Kidney epithelial cell (primary cell): ENCODE data around the gene MED14. TPM values are rescaled to one million over a fixed set of nuclear protein-coding genes. Genes with fewer than 3 reads are reported as not detected.

Source experiments
- DNase-seq: peaks from one replicate; pipeline ENCODE4 v3.0.0-alpha.2; 2010; ENCODE audit warnings: low read depth
- H3K27me3 ChIP-seq: 2 replicates; pipeline ENCODE4 v1.6.0; 2011; ENCODE audit warnings: low read length; ENCODE audit not compliant: control insufficient read depth, insufficient read depth
- H3K36me3 ChIP-seq: 2 replicates; pipeline ENCODE4 v1.5.1; 2011; ENCODE audit warnings: low read length; ENCODE audit not compliant: control insufficient read depth, insufficient read depth
- H3K4me3 ChIP-seq: 2 replicates; pipeline ENCODE4 v1.5.1; 2011; ENCODE audit warnings: low read depth, mild to moderate bottlenecking, control low read depth, low read length
- total RNA-seq: library from RNA; depleted of rRNA; stranded (reverse); fragments of >200 nt; gene quantifications from 2 replicates; pipeline ENCODE4 v1.2.3, GENCODE V29; 2015
- TF ChIP-seq, protein P1 (sequence below): IDR thresholded peaks from 2 replicates; pipeline ENCODE4 v1.5.1; 2011; ENCODE audit warnings: mild to moderate bottlenecking, moderate library complexity, low read length, control low read depth, inconsistent platforms; ENCODE audit not compliant: insufficient read depth, poor library complexity, severe bottlenecking

The MED14 gene
- total RNA-seq, 1 donor from 2014 or later, result 22.1 TPM

DNA sequence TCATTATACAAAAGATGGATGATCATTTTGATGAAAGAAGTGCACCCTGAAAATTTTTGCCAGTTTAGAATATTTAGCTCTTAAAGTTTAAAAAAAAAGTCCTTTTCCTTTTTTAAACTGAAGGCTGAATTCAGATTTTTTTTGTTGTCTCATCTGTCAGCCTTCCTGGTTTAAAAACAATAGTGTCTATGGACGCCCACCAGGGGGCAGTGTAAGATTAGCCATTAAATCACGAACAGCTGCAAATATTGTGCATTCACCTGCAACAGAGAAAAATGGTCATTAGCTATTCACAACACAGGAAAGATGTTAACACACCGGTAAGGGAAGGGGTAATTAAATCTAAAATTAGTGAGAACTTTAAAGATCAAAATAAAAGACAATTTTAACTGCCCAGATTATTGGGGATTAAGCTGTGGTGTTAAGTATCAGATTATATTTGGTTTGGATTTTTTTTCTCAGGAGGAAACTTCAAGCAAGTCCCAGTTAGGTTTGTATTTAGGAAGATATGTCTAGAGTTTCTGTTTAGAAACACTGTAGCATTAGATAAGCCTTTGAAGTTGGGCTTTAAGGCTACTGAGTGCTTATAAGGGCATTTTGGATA, 83.6 kb downstream of the MED14 start:
- DNase-seq, result no peak
- TF ChIP-seq, protein P1, sequence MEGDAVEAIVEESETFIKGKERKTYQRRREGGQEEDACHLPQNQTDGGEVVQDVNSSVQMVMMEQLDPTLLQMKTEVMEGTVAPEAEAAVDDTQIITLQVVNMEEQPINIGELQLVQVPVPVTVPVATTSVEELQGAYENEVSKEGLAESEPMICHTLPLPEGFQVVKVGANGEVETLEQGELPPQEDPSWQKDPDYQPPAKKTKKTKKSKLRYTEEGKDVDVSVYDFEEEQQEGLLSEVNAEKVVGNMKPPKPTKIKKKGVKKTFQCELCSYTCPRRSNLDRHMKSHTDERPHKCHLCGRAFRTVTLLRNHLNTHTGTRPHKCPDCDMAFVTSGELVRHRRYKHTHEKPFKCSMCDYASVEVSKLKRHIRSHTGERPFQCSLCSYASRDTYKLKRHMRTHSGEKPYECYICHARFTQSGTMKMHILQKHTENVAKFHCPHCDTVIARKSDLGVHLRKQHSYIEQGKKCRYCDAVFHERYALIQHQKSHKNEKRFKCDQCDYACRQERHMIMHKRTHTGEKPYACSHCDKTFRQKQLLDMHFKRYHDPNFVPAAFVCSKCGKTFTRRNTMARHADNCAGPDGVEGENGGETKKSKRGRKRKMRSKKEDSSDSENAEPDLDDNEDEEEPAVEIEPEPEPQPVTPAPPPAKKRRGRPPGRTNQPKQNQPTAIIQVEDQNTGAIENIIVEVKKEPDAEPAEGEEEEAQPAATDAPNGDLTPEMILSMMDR, result peak; percentile 69
- no peaks in the 10 kb centered on the region for H3K36me3 ChIP-seq

DNA sequence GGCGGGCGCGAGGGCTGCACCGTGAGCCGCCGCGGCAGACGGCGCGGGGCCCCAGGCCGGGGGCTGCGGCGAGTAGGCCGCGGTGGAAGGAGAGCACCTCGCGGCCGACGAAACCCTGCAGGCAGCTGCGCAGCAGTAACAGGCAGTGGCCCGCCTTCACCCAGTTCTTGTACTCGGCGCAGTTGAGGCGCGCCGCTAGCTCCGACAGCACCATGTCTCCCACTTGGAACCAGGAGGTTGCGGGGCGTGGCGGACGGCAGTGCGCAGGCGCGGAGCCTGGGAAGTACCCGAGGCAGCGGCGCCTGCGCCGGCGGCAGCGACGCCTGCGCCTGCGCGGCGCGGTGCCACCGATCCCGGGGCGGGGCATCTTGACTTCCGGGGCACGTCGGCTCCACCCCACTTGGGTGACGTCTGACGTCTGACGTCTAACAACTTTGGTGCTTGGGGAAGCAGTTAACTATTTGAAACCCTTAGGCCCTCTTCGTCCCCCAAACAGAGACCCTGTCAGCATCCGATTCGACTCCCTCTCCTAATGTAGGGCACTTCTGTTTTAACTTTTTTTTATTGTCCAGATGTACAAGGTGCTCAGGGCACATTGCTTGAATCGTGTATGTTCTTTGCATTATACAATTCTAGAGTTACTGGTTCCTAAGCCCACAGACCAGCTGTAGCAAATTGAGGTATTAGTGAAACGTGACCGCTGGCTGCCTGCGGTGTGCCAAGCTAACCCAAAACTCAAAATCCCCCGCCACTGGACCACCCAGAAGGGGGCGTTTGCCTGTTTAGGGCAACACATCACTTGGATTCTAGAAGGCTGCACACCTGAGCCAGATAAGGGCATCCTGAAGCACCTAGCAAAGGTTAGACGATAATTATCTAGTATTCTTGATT, 87.8 kb downstream of the MED14 start, which contains the start of gene CXorf38:
CXorf38 (minus strand) TSS at position 255 of the 891 bp plus-strand sequence; CDS start at position 214, 41 bp downstream.
- DNase-seq, result peak; percentile 54
- Histone ChIP-seq H3K36me3 (no peaks in the 10 kb centered on the region), H3K4me3 (peak within 1 kb of the TSS; percentile 79), H3K27me3 (no peaks in the 10 kb centered on the region)
- TF ChIP-seq, protein P1, result no peak

More for the DNA sequence above, 83.6 kb downstream of the MED14 start:
- no peaks in the 10 kb centered on the region for H3K27me3 ChIP-seq
- H3K4me3 ChIP-seq, result no peak overlapping the region

DNA sequence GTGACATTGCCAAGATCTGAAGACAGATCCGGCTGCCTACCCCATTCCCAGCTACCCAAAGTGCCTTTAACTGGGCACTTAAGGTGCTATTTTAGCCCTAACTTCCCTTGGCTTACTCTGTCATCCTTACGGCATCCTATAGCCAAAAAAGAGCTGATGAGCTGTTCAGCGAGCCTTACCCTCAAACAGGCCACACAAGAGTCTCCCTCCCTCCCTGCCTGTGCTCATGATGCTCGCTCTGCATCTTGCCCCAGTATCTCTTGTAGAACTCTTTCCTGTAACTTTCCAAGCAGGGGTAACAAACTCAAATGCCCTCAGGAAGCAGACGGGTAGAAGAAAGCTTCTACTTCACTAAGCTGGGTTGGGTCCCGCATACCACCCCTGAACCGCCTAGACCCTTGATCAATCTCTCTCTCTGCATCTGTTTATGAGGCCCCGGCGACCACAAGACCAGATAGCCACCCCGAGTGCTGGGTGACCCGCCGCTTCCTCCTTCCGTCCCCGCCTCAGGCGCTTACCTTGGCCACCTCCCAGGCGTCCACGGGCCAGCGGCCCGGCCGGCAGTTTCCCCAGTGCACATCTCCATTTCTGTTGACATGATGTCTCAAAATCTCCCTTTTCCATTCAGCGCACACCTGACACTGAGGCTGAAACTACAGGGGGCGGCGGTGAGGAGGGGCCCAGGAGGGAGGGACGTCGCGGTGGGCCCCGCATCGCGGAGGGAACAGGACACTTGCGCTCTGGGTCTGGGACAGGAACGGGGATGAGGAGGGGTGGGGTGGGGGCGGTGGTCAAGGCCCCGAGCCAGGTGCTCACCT, 88.6 kb downstream of the MED14 start:
- Histone ChIP-seq H3K27me3 (no peaks in the 10 kb centered on the region), H3K4me3 (peak overlapping the region; percentile 79), H3K36me3 (no peaks in the 10 kb centered on the region)
- DNase-seq, result no peak
- TF ChIP-seq, protein P1, result no peak

DNA sequence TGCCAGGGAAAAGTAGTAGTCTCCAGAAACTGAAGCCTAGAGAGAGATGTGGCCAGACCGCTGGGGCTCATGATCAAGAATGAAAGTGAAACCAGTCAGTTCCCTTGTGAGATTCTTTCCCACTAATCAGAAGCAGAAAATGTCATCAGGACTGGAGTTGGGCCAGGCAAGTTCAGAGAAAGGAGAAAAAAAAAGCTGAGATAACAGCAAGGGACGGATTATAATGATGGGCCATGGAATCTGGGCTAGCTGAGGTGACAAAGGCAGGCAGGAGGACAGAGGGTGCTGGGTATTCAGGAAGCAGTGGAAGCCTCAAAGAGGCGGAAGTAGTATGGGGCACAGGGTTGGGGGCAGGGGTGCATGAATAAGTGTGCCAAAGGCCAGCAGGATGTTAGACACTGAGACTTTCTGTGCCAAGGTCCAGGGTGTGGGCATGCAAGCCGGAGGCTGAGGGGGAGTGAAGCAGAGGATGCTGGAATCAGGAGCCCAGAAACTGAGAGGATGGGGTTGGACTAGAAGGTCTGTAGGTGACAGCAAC, 90.5 kb downstream of the MED14 start:
- Histone ChIP-seq H3K4me3 (no peak overlapping the region), H3K27me3 (no peaks in the 10 kb centered on the region), H3K36me3 (no peaks in the 10 kb centered on the region)
- TF ChIP-seq, protein P1, result no peak
- DNase-seq, result no peak

DNA sequence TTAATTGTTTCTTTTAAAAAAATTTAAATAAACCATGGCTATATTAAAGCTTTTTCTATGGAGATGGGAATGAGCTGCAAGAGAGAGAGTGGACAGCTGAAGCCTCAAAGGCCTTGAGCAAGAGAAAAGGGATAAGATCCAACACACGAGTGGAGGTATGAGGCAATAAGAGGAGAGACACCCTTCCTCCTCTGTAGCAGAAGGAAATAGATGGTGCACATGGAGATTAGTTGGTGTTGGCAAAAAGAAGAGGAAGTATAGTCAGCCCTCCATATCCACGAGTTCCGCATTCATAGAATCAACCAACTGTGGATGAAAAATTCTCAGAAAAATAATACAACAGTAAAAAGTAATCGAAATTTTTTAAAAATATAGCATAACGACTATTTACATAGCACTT, 91.2 kb downstream of the MED14 start:
- no peaks in the 10 kb centered on the region for H3K36me3 ChIP-seq
- H3K27me3 ChIP-seq, result no peaks in the 10 kb centered on the region
- TF ChIP-seq, protein P1, result no peak
- DNase-seq, result no peak
- H3K4me3 ChIP-seq, result no peak overlapping the region
